ENCODE data around the gene ABCD3. TPM values are rescaled to one million over a fixed set of nuclear protein-coding genes. Genes with fewer than 3 reads are reported as not detected.

The ABCD3 gene
- total and polyA plus RNA-seq, 2 of the 13 experiments (the other 11 are each of a cell fraction or from before 2014, with no cell fraction given) = 27.5 to 166 TPM

DNA sequence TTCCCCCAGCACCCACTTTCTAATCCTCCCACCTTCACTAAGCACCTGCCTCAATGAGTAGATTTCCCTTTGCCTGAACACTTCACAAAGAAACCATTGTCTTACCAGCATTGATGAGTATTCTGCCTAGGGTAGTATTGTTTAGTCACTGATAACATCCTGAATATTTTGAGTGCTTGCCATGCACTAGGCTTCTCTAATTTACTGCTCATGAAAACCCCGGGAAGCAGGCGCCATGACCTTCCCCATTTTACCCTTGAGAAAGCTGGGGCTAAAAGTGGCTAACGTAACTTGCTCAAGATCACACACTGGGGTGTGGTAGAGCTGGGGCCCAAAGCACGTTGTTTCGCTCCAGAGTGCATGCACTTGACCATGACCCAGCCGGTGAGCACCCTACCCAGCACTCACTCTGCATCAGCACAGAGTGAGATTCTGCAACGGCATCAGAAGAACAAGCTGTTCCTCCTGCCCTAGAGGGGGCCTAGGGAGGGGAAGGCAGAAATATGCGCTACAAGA lies 133.9 kb downstream of the ABCD3 start:
- H3K36me3 ChIP-seq (replicated peaks in 1 of 2; ENCODE audit: control insufficient read depth in 1 of 2, insufficient read depth in 2 of 2, low read length in 2 of 2) = no peaks in the 10 kb centered on the region
- no TSS peak for BruUV-seq (replicated peaks)
- no peaks in the 10 kb centered on the region for H3K9me3 ChIP-seq (ENCODE audit: low read length)
- H3K27me3 ChIP-seq (ENCODE audit: control insufficient read depth in 1 of 2, insufficient read depth in 2 of 2, low read length in 2 of 2) = peaks cover 0 to 6% of the 10 kb centered on the region in 2 experiments; a peak in 1 of 5 replicates
- peak overlapping the region in 1 of 3 experiments; percentile 45; a peak in 1 of 6 replicates for H3K4me3 ChIP-seq (replicated peaks in 1 of 3; ENCODE audit: insufficient read depth in 1 of 3, low read depth in 2 of 3, low read length in 3 of 3)
- no peak overlapping the region for H3K27ac ChIP-seq (ENCODE audit: extremely low read length, insufficient read depth, low read length)
- peak; percentile 73 for DNase-seq (ENCODE audit: low spot score)
- peak; percentile 72 for ATAC-seq
- peak; percentile 55 for FAIRE-seq
- POLR2A ChIA-PET = no interaction called here
- H2AFZ ChIP-seq (ENCODE audit: low read length) = no peak overlapping the region
- no peaks in the 10 kb centered on the region for H3K79me2 ChIP-seq (ENCODE audit: insufficient read depth, low read length)
- CTCF ChIA-PET (ENCODE audit: low intra/inter-chr PET ratio, low total read pairs) = no interaction called here
- peaks cover 69% of the 10 kb centered on the region for H3K4me1 ChIP-seq (ENCODE audit: insufficient read depth, low read length)
- no peak overlapping the region for H3K9ac ChIP-seq (ENCODE audit: insufficient read depth, low read depth, low read length)
- intact Hi-C loops (cut with micrococcal nuclease; ENCODE audit: unreplicated experiment) (loop anchor here (10.0 kb wide), 1 partner anchor 143 kb away; no protein-coding TSS in a partner anchor), in situ Hi-C loops (cut with HindIII; ENCODE audit: extremely low pct_ligation_motif_present, low pct_unique_long_range_greater_than_20kb) (no loop called here)
- no peaks in the 10 kb centered on the region for H4K20me1 ChIP-seq (ENCODE audit: insufficient read depth, low read length)
- H3K4me2 ChIP-seq (ENCODE audit: low read depth, low read length) = peak overlapping the region; percentile 87
- 4% methylated on average over 8 of the region's 8 CpGs for WGBS (ENCODE audit: low lambda C conversion rate)
- TF ChIP-seq, protein P1, sequence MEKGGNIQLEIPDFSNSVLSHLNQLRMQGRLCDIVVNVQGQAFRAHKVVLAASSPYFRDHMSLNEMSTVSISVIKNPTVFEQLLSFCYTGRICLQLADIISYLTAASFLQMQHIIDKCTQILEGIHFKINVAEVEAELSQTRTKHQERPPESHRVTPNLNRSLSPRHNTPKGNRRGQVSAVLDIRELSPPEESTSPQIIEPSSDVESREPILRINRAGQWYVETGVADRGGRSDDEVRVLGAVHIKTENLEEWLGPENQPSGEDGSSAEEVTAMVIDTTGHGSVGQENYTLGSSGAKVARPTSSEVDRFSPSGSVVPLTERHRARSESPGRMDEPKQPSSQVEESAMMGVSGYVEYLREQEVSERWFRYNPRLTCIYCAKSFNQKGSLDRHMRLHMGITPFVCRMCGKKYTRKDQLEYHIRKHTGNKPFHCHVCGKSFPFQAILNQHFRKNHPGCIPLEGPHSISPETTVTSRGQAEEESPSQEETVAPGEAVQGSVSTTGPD (CRISPR knock-in tag; IDR thresholded peaks at IDR 0.05) = no peak
- TF ChIP-seq KLF16 (CRISPR knock-in tag; IDR thresholded peaks at IDR 0.05) (no peak), FOXJ3 (CRISPR knock-in tag; IDR thresholded peaks at IDR 0.05; ENCODE audit: borderline replicate concordance) (no peak), DPF2 (CRISPR knock-in tag; IDR thresholded peaks at IDR 0.05; ENCODE audit: borderline replicate concordance, low read depth) (no peak), JUN (CRISPR knock-in tag; IDR thresholded peaks at IDR 0.05) (no peak), PHB2 (IDR thresholded peaks at IDR 0.05; ENCODE audit: partially characterized antibody) (no peak), ZNF274 (CRISPR knock-in tag; IDR thresholded peaks at IDR 0.05) (no peak), RXRA (CRISPR knock-in tag; IDR thresholded peaks at IDR 0.05) (peak; percentile 76; the same call in 1 of the 2 replicates), HNRNPLL (IDR thresholded peaks at IDR 0.05; ENCODE audit: low read depth, low read length, poor library complexity, severe bottlenecking) (no peak), RARG (CRISPR knock-in tag; IDR thresholded peaks at IDR 0.05; ENCODE audit: low read depth) (no peak), SALL2 (CRISPR knock-in tag; IDR thresholded peaks at IDR 0.05) (no peak), ZNF430 (CRISPR knock-in tag; IDR thresholded peaks at IDR 0.05) (no peak)
- TF ChIP-seq, protein P2, sequence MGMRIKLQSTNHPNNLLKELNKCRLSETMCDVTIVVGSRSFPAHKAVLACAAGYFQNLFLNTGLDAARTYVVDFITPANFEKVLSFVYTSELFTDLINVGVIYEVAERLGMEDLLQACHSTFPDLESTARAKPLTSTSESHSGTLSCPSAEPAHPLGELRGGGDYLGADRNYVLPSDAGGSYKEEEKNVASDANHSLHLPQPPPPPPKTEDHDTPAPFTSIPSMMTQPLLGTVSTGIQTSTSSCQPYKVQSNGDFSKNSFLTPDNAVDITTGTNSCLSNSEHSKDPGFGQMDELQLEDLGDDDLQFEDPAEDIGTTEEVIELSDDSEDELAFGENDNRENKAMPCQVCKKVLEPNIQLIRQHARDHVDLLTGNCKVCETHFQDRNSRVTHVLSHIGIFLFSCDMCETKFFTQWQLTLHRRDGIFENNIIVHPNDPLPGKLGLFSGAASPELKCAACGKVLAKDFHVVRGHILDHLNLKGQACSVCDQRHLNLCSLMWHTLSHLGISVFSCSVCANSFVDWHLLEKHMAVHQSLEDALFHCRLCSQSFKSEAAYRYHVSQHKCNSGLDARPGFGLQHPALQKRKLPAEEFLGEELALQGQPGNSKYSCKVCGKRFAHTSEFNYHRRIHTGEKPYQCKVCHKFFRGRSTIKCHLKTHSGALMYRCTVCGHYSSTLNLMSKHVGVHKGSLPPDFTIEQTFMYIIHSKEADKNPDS (CRISPR knock-in tag; IDR thresholded peaks at IDR 0.05) = no peak
- TF ChIP-seq, protein P3, sequence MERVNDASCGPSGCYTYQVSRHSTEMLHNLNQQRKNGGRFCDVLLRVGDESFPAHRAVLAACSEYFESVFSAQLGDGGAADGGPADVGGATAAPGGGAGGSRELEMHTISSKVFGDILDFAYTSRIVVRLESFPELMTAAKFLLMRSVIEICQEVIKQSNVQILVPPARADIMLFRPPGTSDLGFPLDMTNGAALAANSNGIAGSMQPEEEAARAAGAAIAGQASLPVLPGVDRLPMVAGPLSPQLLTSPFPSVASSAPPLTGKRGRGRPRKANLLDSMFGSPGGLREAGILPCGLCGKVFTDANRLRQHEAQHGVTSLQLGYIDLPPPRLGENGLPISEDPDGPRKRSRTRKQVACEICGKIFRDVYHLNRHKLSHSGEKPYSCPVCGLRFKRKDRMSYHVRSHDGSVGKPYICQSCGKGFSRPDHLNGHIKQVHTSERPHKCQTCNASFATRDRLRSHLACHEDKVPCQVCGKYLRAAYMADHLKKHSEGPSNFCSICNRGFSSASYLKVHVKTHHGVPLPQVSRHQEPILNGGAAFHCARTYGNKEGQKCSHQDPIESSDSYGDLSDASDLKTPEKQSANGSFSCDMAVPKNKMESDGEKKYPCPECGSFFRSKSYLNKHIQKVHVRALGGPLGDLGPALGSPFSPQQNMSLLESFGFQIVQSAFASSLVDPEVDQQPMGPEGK (CRISPR knock-in tag; IDR thresholded peaks at IDR 0.05) = 0 out of 2 replicates have a peak, but pooled peaks have one; percentile 43
- TF ChIP-seq, protein P4, sequence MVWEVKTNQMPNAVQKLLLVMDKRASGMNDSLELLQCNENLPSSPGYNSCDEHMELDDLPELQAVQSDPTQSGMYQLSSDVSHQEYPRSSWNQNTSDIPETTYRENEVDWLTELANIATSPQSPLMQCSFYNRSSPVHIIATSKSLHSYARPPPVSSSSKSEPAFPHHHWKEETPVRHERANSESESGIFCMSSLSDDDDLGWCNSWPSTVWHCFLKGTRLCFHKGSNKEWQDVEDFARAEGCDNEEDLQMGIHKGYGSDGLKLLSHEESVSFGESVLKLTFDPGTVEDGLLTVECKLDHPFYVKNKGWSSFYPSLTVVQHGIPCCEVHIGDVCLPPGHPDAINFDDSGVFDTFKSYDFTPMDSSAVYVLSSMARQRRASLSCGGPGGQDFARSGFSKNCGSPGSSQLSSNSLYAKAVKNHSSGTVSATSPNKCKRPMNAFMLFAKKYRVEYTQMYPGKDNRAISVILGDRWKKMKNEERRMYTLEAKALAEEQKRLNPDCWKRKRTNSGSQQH (CRISPR knock-in tag; IDR thresholded peaks at IDR 0.05; ENCODE audit: low read depth) = no peak
- TF ChIP-seq, protein P5, sequence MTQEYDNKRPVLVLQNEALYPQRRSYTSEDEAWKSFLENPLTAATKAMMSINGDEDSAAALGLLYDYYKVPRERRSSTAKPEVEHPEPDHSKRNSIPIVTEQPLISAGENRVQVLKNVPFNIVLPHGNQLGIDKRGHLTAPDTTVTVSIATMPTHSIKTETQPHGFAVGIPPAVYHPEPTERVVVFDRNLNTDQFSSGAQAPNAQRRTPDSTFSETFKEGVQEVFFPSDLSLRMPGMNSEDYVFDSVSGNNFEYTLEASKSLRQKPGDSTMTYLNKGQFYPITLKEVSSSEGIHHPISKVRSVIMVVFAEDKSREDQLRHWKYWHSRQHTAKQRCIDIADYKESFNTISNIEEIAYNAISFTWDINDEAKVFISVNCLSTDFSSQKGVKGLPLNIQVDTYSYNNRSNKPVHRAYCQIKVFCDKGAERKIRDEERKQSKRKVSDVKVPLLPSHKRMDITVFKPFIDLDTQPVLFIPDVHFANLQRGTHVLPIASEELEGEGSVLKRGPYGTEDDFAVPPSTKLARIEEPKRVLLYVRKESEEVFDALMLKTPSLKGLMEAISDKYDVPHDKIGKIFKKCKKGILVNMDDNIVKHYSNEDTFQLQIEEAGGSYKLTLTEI (CRISPR knock-in tag; conservative IDR thresholded peaks at IDR 0.05) = no peak

Measured in HepG2 (cell line).